NCI-H1930 (cell line): Measurements from ENCODE around the gene S100A4.
"Not testable (repeated sequence)": the region's sequence is repeated elsewhere in the genome, so short reads cannot be mapped to it uniquely, and the experiment has no call there.

Experiments
- DNase-seq, 2 experiments: peaks; one replicate each; lab custom pipeline; 2025; lab: John Stamatoyannopoulos, UW

The S100A4 gene

GRCh38 chr1:153567621-153568366 lies 22.2 kb upstream of the S100A4 start:
- no peak for DNase-seq

GRCh38 chr1:153566414-153567371 lies 21.1 kb upstream of the S100A4 start:
- DNase-seq: no peak

GRCh38 chr1:153565529-153566374 lies 20.1 kb upstream of the S100A4 start, which contains the start of gene S100A2:
Gene S100A2, minus strand, starts transcription at chr1:153565844. Its CDS starts 1,967 bp downstream, at chr1:153563877.
- DNase-seq: no peak

- no peak for DNase-seq
Measured at GRCh38 chr1:153563991-153564390, 18.4 kb upstream of the S100A4 start.

DNA sequence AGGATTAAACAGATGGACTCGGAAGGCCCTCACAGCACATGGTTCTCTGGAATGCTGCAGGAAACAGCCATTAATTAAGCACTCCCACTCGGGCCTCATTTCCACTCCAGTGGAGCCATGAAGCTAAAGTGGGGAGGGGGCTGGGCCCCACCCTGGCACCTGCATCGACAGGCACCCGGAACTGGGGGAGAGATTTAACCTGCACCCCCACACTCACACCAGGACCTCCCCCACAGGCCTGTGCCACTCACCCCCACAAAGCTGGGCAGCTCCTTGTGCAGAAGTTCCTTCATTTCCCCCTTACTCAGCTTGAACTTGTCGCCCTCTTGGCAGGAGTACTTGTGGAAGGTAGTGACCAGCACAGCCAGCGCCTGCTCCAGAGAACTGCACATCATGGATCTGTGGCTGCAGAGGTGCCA lies 17.9 kb upstream of the S100A4 start:
- no peak for DNase-seq

DNA sequence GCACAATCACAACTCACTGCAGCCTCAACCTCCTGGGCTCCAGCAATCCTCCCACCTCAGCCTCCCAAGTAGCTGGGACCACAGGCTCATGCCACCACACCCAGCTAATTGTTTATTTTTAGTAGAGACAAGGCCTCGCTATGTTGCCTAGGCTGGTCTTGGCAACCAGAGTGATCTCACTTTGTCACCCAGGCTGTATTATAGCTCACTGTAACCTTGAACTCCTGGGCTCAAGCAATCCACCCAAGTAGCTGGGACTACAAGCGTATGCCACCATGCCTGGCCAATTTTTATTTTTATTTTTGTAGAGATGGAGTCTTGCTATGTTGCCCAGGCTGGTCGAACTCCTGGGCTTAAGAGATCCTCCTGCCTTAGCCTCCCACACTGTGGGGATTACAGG lies 16.4 kb upstream of the S100A4 start:
- not testable (repeated sequence) for DNase-seq

DNA sequence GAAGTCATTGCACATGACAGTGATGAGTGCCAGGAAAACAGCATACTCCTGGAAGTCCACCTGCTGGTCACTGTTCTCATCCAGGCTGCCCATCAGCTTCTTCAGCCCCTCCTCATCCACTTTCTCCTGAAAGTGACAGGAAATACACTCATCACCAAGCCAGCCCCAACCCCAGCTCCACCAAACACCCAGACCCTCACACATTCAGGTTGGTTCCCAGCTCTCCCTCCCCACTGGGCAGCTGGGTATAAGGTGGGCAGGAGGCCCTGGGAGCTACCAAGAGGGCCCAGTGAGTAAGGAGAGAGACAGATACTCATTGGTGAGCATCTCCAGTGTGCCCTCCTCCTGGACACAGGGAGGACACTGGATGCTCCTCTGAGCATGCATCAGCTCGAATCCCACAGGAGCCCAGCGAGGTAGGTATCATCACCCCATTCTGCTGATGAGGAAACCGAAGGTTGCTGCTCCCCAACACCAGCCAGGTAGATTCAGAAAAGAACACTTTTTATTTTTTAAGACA lies 15.9 kb upstream of the S100A4 start:
- DNase-seq: no peak

DNA sequence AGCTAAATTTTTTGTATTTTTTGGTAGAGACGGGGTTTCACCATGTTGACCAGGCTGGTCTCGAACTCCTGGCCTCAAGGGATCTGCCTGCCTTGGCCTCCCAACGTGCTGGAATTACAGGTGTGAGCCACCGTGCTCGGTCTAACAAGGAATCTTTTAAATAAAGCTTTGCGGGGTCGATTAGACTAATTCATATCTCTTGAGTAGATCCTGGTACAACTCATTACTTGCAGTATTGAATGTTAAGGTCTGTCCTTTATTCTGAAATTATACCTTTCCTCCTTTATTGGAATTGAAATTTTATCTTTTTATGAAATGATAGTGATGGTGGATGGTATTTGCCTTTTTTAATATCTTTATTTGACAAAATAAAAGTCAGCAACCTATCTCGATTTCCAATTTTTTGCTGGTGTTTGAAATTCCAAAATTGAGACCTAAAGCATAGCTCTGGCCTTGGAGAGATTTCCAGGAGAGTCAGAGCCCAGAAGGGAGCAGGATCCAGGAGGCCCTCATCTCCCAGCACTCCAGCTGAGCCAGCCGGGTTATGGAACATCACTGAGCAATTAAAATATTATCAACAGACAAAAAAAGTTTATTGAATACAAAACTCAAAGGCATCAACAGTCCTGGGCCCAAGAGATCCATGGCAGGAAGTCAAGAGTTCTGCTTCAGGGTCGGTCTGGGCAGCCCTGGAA lies 15.3 kb upstream of the S100A4 start:
- no peak for DNase-seq

DNA sequence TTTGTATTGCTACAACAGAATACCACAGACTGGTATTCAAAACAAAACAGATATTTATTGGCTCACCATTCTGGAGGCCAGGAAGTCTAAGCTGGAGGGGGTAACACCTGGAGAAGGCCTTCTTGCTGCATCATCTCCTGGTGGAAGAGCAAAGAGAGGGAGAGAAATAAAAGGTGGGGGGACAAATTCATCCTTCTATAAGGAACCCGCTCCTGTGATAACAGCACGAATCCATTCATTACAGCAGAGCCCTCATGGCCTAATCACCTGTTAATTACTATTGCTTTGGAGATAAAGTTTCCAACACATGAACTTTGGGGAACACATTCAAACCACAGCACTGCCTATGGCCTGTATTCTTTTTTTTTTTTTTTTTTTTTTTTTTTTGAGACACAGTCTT lies 14.6 kb upstream of the S100A4 start:
- DNase-seq: no peak

- no peak for DNase-seq
Measured at GRCh38 chr1:153557877-153558276, 12.3 kb upstream of the S100A4 start.

GRCh38 chr1:153556348-153556747 lies 10.7 kb upstream of the S100A4 start:
- DNase-seq: no peak

GRCh38 chr1:153553830-153554541 lies 8.4 kb upstream of the S100A4 start:
- no peak for DNase-seq

GRCh38 chr1:153553096-153553495 lies 7.5 kb upstream of the S100A4 start:
- no peak for DNase-seq

DNA sequence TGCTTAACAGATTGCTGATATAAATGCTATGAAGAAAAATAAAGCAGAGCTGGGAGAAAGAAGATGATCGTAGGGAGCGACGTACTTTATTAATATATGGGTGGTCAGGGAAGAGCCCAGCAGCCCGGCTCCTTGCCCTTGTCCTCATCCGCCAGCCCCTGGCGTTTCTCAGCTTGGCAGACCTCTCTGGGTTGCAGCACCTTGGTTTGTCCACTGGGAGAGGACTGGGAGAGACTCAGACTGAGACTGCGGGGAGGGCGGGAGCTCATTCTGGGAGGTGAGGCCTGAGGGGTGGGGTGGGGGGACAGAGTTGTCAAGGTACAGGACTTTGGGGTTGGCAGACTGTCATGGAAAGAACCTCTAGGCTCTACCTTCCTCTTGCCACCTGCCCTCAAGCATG lies 6.7 kb upstream of the S100A4 start:
- no peak for DNase-seq

DNA sequence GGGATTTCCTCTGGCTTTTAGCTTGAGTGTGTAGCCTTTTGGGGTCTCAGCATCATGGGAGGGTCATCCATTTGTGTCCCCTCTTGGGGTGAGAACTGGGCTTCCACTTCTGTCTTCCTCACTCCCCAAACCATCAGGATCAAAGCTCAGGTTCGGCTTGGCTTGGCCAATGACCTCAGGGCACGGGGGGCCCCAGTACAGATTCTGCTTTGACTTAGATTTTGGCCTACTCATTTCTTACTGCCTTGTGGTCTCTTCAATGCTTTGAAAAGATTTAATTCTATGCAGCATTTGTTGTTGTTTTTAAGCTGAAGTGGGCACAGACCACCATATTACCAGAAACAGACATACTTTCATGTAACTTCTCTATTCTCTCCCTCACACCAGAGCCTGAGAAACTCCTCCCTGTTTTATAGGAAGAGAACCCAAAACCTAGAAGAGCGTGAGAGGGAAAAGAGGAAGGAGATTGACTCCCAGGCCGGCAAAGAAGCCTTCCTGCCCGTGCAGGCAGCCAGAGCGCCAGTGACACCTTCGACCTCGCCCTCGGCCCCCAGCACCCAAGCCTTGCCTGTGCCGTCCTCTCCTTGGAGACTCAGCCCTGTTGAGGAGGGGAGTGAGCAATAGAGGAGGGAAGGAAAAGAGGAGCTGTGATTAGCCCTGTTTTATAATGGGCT lies 5.4 kb upstream of the S100A4 start:
- DNase-seq: no peak

GRCh38 chr1:153550398-153550758 lies 4.8 kb upstream of the S100A4 start:
- no peak for DNase-seq

- no peak for DNase-seq
Measured at GRCh38 chr1:153549741-153550397, 4.3 kb upstream of the S100A4 start.

GRCh38 chr1:153548722-153549688 lies 3.4 kb upstream of the S100A4 start, which contains the start of gene S100A3:
Gene S100A3, minus strand, starts transcription at chr1:153549258. Its CDS starts 773 bp downstream, at chr1:153548485.
- no peak for DNase-seq
